HCT116 (cell line): ENCODE data around the gene WFDC1. TPM values are rescaled to one million over a fixed set of nuclear protein-coding genes. Genes with fewer than 3 reads are reported as not detected.

Experiments used
- ATAC-seq: fragments of 200-7000 bp; cut with Tn5 transposase; 2 replicates; pipeline ENCODE4 v1.9.1; 2020; ENCODE audit warnings: mild to moderate bottlenecking, moderate library complexity
- BruUV-seq: library from RNA; stranded (reverse); fragments of 400-500 nt; replicated peaks from 2 replicates; lab custom pipeline; 2021; lab: Mats Ljungman, UMichigan
- CTCF ChIA-PET: fragments of 300-600 bp; sonication (Branson Sonifier 250); formaldehyde crosslinking; loops from one replicate; lab custom pipeline; 2021; ENCODE audit warnings: antibody characterized with exemption; lab: Charles Lee
- POLR2A ChIA-PET: fragments of 300-600, 350-600 bp; sonication (Branson Sonifier 250); formaldehyde crosslinking; loops from one replicate; lab custom pipeline; 2021; ENCODE audit warnings: antibody characterized with exemption; lab: Charles Lee
- RAD21 ChIA-PET, 2 experiments: fragments of 300-600 bp; sonication (Branson Sonifier 250); formaldehyde crosslinking; loops; one replicate each; lab custom pipeline; 2023; ENCODE audit warnings: low total read pairs in 2 of 2; ENCODE audit not compliant: uncharacterized antibody in 2 of 2, unreplicated experiment in 2 of 2, low non-redundant PET in 1 of 2; lab: Charles Lee
- DNase-seq: peaks from one replicate; pipeline ENCODE4 v3.0.0-alpha.2; 2010; ENCODE audit warnings: low read depth, low spot score
- H2AFZ ChIP-seq: fragments of 200-600 bp; shearing (Covaris generic), sonication (generic); 2 replicates; pipeline ENCODE4 v1.6.1; 2017; ENCODE audit warnings: low read depth, mixed run types, mixed read lengths, antibody characterized with exemption, low read length; ENCODE audit not compliant: poor library complexity, severe bottlenecking
- H3K27ac ChIP-seq: 2 replicates; pipeline ENCODE4 v1.5.1; 2012; ENCODE audit warnings: low read depth, low read length
- H3K27me3 ChIP-seq: fragments of 200-600 bp; sonication (generic); 2 replicates; pipeline ENCODE4 v1.6.1; 2016; ENCODE audit warnings: mixed run types, low read length, mixed read lengths; ENCODE audit not compliant: insufficient read depth
- H3K36me3 ChIP-seq, 2 experiments: fragments of 200-500 bp in 1 of 2; fragments of 200-600 bp in 1 of 2; sonication (Bioruptor generic) in 1 of 2; sonication (generic) in 1 of 2; 2 replicates each; pipeline versions ENCODE4 v1.5.1 to v1.6.1; 2014 to 2016; ENCODE audit warnings: low read length in 2 of 2, inconsistent platforms in 1 of 2, mixed read lengths in 1 of 2, mixed run types in 1 of 2; ENCODE audit not compliant: insufficient read depth in 2 of 2, control insufficient read depth in 1 of 2
- H3K4me1 ChIP-seq, 2 experiments: fragments of 200-600 bp in 1 of 2; sonication (generic) in 1 of 2; 2 replicates each; pipeline versions ENCODE4 v1.5.1 to v1.6.1; 2012 to 2017; ENCODE audit warnings: low read length in 2 of 2, inconsistent platforms in 1 of 2, mild to moderate bottlenecking in 1 of 2, mixed read lengths in 1 of 2, mixed run types in 1 of 2, moderate library complexity in 1 of 2; ENCODE audit not compliant: insufficient read depth in 2 of 2, control insufficient read depth in 1 of 2
- H3K4me2 ChIP-seq: fragments of 200-600 bp; sonication (generic); 2 replicates; pipeline ENCODE4 v1.6.1; 2017; ENCODE audit warnings: mixed run types, low read length, mixed read lengths
- H3K4me3 ChIP-seq, 2 experiments: fragments of 200-600 bp in 1 of 2; sonication (generic) in 1 of 2; replicated peaks in 1 of 2; 2 replicates each; pipeline ENCODE4 v1.5.1; 2011 to 2016; ENCODE audit warnings: low read length in 2 of 2, control low read depth in 1 of 2, low read depth in 1 of 2, mild to moderate bottlenecking in 1 of 2, mixed read lengths in 1 of 2, mixed run types in 1 of 2
- H3K79me2 ChIP-seq: fragments of 200-600 bp; sonication (generic); 2 replicates; pipeline ENCODE4 v1.6.1; 2017; ENCODE audit warnings: mild to moderate bottlenecking, mixed run types, low read length, moderate library complexity, mixed read lengths; ENCODE audit not compliant: insufficient read depth
- H3K9ac ChIP-seq: fragments of 200-600 bp; sonication (generic); 2 replicates; pipeline ENCODE4 v1.6.1; 2016; ENCODE audit warnings: low read length, mixed read lengths
- H3K9me2 ChIP-seq: fragments of 200-600 bp; sonication (generic), shearing (Covaris generic); 2 replicates; pipeline ENCODE4 v1.6.1; 2017; ENCODE audit warnings: mixed run types, mild to moderate bottlenecking, moderate library complexity; ENCODE audit not compliant: insufficient read depth
- H3K9me3 ChIP-seq, 2 experiments: fragments of 200-500 bp in 1 of 2; fragments of 200-600 bp in 1 of 2; sonication (Bioruptor generic) in 1 of 2; sonication (generic) in 1 of 2; 2 replicates each; pipeline ENCODE4 v1.6.1; 2014 to 2017; ENCODE audit warnings: low read length in 2 of 2, mixed read lengths in 2 of 2, inconsistent platforms in 1 of 2, low read depth in 1 of 2, mild to moderate bottlenecking in 1 of 2, mixed run types in 1 of 2, moderate library complexity in 1 of 2; ENCODE audit not compliant: control insufficient read depth in 1 of 2, insufficient read depth in 1 of 2
- H4K20me1 ChIP-seq: fragments of 200-600 bp; sonication (generic), shearing (Covaris generic); 2 replicates; pipeline ENCODE4 v1.6.1; 2017; ENCODE audit warnings: mixed run types, mild to moderate bottlenecking, moderate library complexity; ENCODE audit not compliant: insufficient read depth
- POLR2AphosphoS5 ChIP-seq: IDR thresholded peaks from 2 replicates; pipeline ENCODE4 v1.6.1; 2011; ENCODE audit warnings: mild to moderate bottlenecking, low read depth, low read length, moderate library complexity
- SP1 ChIP-seq: IDR thresholded peaks from 2 replicates; pipeline ENCODE4 v1.6.1; 2012; ENCODE audit warnings: low read depth
- TCF7L2 ChIP-seq: IDR thresholded peaks from 2 replicates; pipeline ENCODE4 v1.7.0; 2011; ENCODE audit warnings: borderline replicate concordance, inconsistent platforms; ENCODE audit not compliant: insufficient read depth, insufficient read length; ENCODE audit errors: extremely low read depth
- YY1 ChIP-seq: IDR thresholded peaks from 2 replicates; pipeline ENCODE4 v1.6.1; 2011; ENCODE audit warnings: low read length, low read depth, moderate library complexity, mild to moderate bottlenecking; ENCODE audit not compliant: insufficient replicate concordance; ENCODE audit errors: extremely low read depth
- intact Hi-C: fragments of 100-400 bp; cut with micrococcal nuclease; formaldehyde crosslinking; loops from 2 replicates; pipeline ENCODE4 v1.10.0; 2022
- total RNA-seq: library from RNA; stranded (reverse); gene quantifications from one replicate; pipeline ENCODE4 v1.2.1, GENCODE V29; 2021; ENCODE audit not compliant: unreplicated experiment
- TF ChIP-seq, protein P1 (sequence below): IDR thresholded peaks from 2 replicates; pipeline ENCODE4 v1.6.1; 2012; ENCODE audit warnings: low read depth
- TF ChIP-seq, protein P2 (sequence below): IDR thresholded peaks from 2 replicates; pipeline ENCODE4 v1.6.1; 2012

WFDC1 gene
- total RNA-seq, 1 experiment from 2014 or later, result 0.42 TPM

DNA sequence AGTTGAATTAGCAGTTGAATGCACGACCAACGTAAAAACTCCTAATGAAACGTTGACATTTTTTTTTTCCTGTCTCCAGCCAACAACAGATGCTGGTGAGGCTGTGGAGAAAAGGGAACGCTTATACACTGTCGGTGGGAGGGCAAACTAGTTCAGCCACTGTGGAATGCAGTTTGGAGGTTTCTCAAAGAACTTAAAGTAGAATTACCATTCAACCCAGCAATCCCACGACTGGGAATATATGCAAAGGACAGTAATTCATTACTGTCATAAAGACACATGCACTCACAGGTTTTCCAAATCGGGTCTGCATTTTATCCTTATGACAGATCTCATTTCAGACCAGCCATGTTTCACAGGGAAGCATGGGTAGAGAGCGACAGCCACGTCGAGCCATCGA, 3.5 kb upstream of the WFDC1 start:
- CTCF ChIA-PET, result interaction anchor here (0.8 to 1.1 kb wide), 2 partner anchors 14 to 17 kb away, joined by 3 read pairs; no protein-coding TSS in a partner anchor

More for the DNA sequence above, 3.5 kb upstream of the WFDC1 start:
- TF ChIP-seq, protein P1, sequence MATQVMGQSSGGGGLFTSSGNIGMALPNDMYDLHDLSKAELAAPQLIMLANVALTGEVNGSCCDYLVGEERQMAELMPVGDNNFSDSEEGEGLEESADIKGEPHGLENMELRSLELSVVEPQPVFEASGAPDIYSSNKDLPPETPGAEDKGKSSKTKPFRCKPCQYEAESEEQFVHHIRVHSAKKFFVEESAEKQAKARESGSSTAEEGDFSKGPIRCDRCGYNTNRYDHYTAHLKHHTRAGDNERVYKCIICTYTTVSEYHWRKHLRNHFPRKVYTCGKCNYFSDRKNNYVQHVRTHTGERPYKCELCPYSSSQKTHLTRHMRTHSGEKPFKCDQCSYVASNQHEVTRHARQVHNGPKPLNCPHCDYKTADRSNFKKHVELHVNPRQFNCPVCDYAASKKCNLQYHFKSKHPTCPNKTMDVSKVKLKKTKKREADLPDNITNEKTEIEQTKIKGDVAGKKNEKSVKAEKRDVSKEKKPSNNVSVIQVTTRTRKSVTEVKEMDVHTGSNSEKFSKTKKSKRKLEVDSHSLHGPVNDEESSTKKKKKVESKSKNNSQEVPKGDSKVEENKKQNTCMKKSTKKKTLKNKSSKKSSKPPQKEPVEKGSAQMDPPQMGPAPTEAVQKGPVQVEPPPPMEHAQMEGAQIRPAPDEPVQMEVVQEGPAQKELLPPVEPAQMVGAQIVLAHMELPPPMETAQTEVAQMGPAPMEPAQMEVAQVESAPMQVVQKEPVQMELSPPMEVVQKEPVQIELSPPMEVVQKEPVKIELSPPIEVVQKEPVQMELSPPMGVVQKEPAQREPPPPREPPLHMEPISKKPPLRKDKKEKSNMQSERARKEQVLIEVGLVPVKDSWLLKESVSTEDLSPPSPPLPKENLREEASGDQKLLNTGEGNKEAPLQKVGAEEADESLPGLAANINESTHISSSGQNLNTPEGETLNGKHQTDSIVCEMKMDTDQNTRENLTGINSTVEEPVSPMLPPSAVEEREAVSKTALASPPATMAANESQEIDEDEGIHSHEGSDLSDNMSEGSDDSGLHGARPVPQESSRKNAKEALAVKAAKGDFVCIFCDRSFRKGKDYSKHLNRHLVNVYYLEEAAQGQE, result no peak
- no peak for TF ChIP-seq TCF7L2
- TF ChIP-seq YY1, result no peak
- no peak for TF ChIP-seq SP1
- TF ChIP-seq, protein P2, sequence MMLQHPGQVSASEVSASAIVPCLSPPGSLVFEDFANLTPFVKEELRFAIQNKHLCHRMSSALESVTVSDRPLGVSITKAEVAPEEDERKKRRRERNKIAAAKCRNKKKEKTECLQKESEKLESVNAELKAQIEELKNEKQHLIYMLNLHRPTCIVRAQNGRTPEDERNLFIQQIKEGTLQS, result no peak
- no peak for TF ChIP-seq POLR2AphosphoS5
- no peak overlapping the region for H3K4me2 ChIP-seq
- no peaks in the 10 kb centered on the region for H3K36me3 ChIP-seq
- H3K79me2 ChIP-seq, result no peaks in the 10 kb centered on the region
- no peak overlapping the region for H3K4me3 ChIP-seq
- ATAC-seq (no peak), DNase-seq (no peak)
- no peaks in the 10 kb centered on the region for H4K20me1 ChIP-seq
- POLR2A ChIA-PET, result no interaction called here
- peaks cover 26% of the 10 kb centered on the region; the same call in 1 of the 2 replicates for H3K27me3 ChIP-seq
- intact Hi-C loops, result no loop called here
- no TSS peak for BruUV-seq
- H2AFZ ChIP-seq, result no peak overlapping the region
- RAD21 ChIA-PET, result no interaction called here
- H3K9me3 ChIP-seq, result no peaks in the 10 kb centered on the region
- H3K4me1 ChIP-seq, result no peaks in the 10 kb centered on the region
- H3K27ac ChIP-seq, result no peak overlapping the region
- H3K9me2 ChIP-seq, result no peaks in the 10 kb centered on the region
- no peak overlapping the region for H3K9ac ChIP-seq
